H9 (cell line): ENCODE data around the gene BRMS1. TPM values are rescaled to one million over a fixed set of nuclear protein-coding genes. Genes with fewer than 3 reads are reported as not detected.
A peak's percentile ranks its signal among the peaks of the same experiment; 100 is the strongest.

ENCODE experiments used
- DNase-seq: peaks from one replicate; pipeline ENCODE4 v3.0.0-alpha.2; 2017
- H2AFZ ChIP-seq: one replicate; pipeline ENCODE4 v1.6.1; 2013; ENCODE audit warnings: mild to moderate bottlenecking, low read length, control low read depth, moderate library complexity
- H2AK5ac ChIP-seq: 2 replicates; pipeline ENCODE4 v1.6.1; 2013; ENCODE audit warnings: low read length, control low read depth, mixed read lengths; ENCODE audit not compliant: insufficient read length
- H2BK120ac ChIP-seq: one replicate; pipeline ENCODE4 v1.6.1; 2013; ENCODE audit warnings: low read depth, mild to moderate bottlenecking, low read length, control low read depth, inconsistent platforms; ENCODE audit not compliant: poor library complexity, severe bottlenecking
- H2BK12ac ChIP-seq: 2 replicates; pipeline ENCODE4 v1.6.1; 2013; ENCODE audit warnings: low read length, control low read depth, mixed read lengths, low read depth; ENCODE audit not compliant: insufficient read length
- H2BK15ac ChIP-seq: 2 replicates; pipeline ENCODE4 v1.6.1; 2013; ENCODE audit warnings: low read depth, low read length, control low read depth
- H2BK20ac ChIP-seq: one replicate; pipeline ENCODE4 v1.6.1; 2013; ENCODE audit warnings: low read depth, mild to moderate bottlenecking, low read length, control low read depth, inconsistent platforms; ENCODE audit not compliant: poor library complexity, severe bottlenecking
- H2BK5ac ChIP-seq: 2 replicates; pipeline ENCODE4 v1.6.1; 2013; ENCODE audit warnings: low read length, control low read depth, mixed read lengths; ENCODE audit not compliant: insufficient read length
- H3K14ac ChIP-seq: 2 replicates; pipeline ENCODE4 v1.6.1; 2013; ENCODE audit warnings: low read length, control low read depth; ENCODE audit not compliant: insufficient read depth
- H3K18ac ChIP-seq: 2 replicates; pipeline ENCODE4 v1.6.1; 2013; ENCODE audit warnings: low read depth, mild to moderate bottlenecking, mixed read lengths, low read length, control low read depth; ENCODE audit not compliant: insufficient read length
- H3K23ac ChIP-seq: 2 replicates; pipeline ENCODE4 v1.6.1; 2013; ENCODE audit warnings: low read length, control low read depth, mixed read lengths, low read depth; ENCODE audit not compliant: insufficient read length
- H3K23me2 ChIP-seq: 2 replicates; pipeline ENCODE4 v1.6.1; 2013; ENCODE audit warnings: low read depth, mild to moderate bottlenecking, mixed read lengths, low read length, control low read depth; ENCODE audit not compliant: insufficient read length, poor library complexity, severe bottlenecking
- H3K27ac ChIP-seq: 2 replicates; pipeline ENCODE4 v1.5.1; 2013; ENCODE audit warnings: low read length, control low read depth, mixed read lengths, low read depth; ENCODE audit not compliant: insufficient read length
- H3K27me3 ChIP-seq: 2 replicates; pipeline ENCODE4 v1.6.1; 2013; ENCODE audit warnings: low read length, control low read depth, inconsistent platforms; ENCODE audit not compliant: insufficient read depth
- H3K4ac ChIP-seq: 2 replicates; pipeline ENCODE4 v1.6.1; 2013; ENCODE audit warnings: low read depth, mild to moderate bottlenecking, control low read depth, inconsistent platforms, low read length, moderate library complexity
- H3K4me1 ChIP-seq: 2 replicates; pipeline ENCODE4 v1.6.1; 2013; ENCODE audit warnings: low read length, control low read depth, inconsistent platforms; ENCODE audit not compliant: insufficient read depth
- H3K4me2 ChIP-seq: 2 replicates; pipeline ENCODE4 v1.6.1; 2013; ENCODE audit warnings: low read length, control low read depth, mixed read lengths; ENCODE audit not compliant: insufficient read length, insufficient read depth
- H3K56ac ChIP-seq: 2 replicates; pipeline ENCODE4 v1.6.1; 2013; ENCODE audit warnings: low read depth, mild to moderate bottlenecking, mixed read lengths, low read length, control low read depth; ENCODE audit not compliant: insufficient read length
- H3K79me1 ChIP-seq: 2 replicates; pipeline ENCODE4 v1.6.1; 2013; ENCODE audit warnings: low read depth, mild to moderate bottlenecking, moderate library complexity, low read length, control low read depth, inconsistent platforms; ENCODE audit not compliant: insufficient read depth, poor library complexity, severe bottlenecking
- H3K79me2 ChIP-seq: 2 replicates; pipeline ENCODE4 v1.6.1; 2013; ENCODE audit warnings: low read length, control low read depth, inconsistent platforms; ENCODE audit not compliant: insufficient read depth
- H3K9ac ChIP-seq: 2 replicates; pipeline ENCODE4 v1.6.1; 2013; ENCODE audit warnings: low read length, control low read depth, mixed read lengths; ENCODE audit not compliant: insufficient read length; ENCODE audit errors: extremely low read depth
- H3K9me3 ChIP-seq: one replicate; pipeline ENCODE4 v1.6.1; 2013; ENCODE audit warnings: low read depth, low read length, inconsistent platforms; ENCODE audit not compliant: control insufficient read depth
- H3T11ph ChIP-seq: one replicate; pipeline ENCODE4 v1.6.1; 2013; ENCODE audit warnings: mild to moderate bottlenecking, low read length, control low read depth, inconsistent platforms
- H4K20me1 ChIP-seq: one replicate; pipeline ENCODE4 v1.6.1; 2013; ENCODE audit not compliant: control insufficient read depth, insufficient read length, insufficient read depth
- H4K5ac ChIP-seq: 2 replicates; pipeline ENCODE4 v1.6.1; 2013; ENCODE audit warnings: low read depth, mild to moderate bottlenecking, mixed read lengths, low read length, control low read depth; ENCODE audit not compliant: insufficient read length
- H4K8ac ChIP-seq: replicated peaks from 2 replicates; pipeline ENCODE4 v1.6.1; 2013; ENCODE audit warnings: low read length, control low read depth, mixed read lengths, low read depth; ENCODE audit not compliant: insufficient read length
- H4K91ac ChIP-seq: 2 replicates; pipeline ENCODE4 v1.6.1; 2013; ENCODE audit warnings: low read depth, mild to moderate bottlenecking, moderate library complexity, mixed read lengths, low read length, control low read depth; ENCODE audit not compliant: insufficient read length
- H3K27ac Mint-ChIP-seq, 3 experiments: 2 replicates in 2 of 3; 3 replicates in 1 of 3; pipeline ENCODE4 v1.8.0; 2020 to 2021; ENCODE audit warnings: mixed read lengths in 3 of 3, mild to moderate bottlenecking in 1 of 3, moderate library complexity in 1 of 3
- H3K27me3 Mint-ChIP-seq: 2 replicates; pipeline ENCODE4 v1.8.0; 2021; ENCODE audit warnings: low read depth, mild to moderate bottlenecking, moderate library complexity, mixed read lengths
- H3K36me3 Mint-ChIP-seq, 3 experiments: 2 replicates in 2 of 3; 3 replicates in 1 of 3; pipeline ENCODE4 v1.8.0; 2020 to 2021; ENCODE audit warnings: low read depth in 3 of 3, mixed read lengths in 3 of 3; ENCODE audit not compliant: insufficient read depth in 1 of 3
- H3K4me1 Mint-ChIP-seq, 2 experiments: 2 replicates each; pipeline ENCODE4 v1.8.0; 2020; ENCODE audit warnings: mixed read lengths in 2 of 2
- H3K4me3 Mint-ChIP-seq, 2 experiments: 2 replicates in 1 of 2; 3 replicates in 1 of 2; pipeline ENCODE4 v1.8.0; 2020 to 2021; ENCODE audit warnings: mild to moderate bottlenecking in 2 of 2, mixed read lengths in 2 of 2, moderate library complexity in 1 of 2
- H3K9me3 Mint-ChIP-seq, 2 experiments: 2 replicates in 1 of 2; 3 replicates in 1 of 2; pipeline ENCODE4 v1.8.0; 2020; ENCODE audit warnings: mild to moderate bottlenecking in 2 of 2, mixed read lengths in 2 of 2, moderate library complexity in 1 of 2
- CTCF ChIP-seq: fragments of 200-600 bp; sonication (generic); conservative IDR thresholded peaks from 3 replicates; pipeline ENCODE4 v1.8.0; 2021; ENCODE audit warnings: antibody characterized with exemption, mild to moderate bottlenecking
- WGBS: extraction: QIAGEN DNeasy Blood & Tissue Kit; methylation state at CpG from one replicate; pipeline ENCODE4 v1.1.7; 2013; ENCODE audit warnings: missing lambda C conversion rate, low lambda C conversion rate, mixed read lengths; ENCODE audit not compliant: insufficient read length; ENCODE audit errors: extremely low coverage; 5-methylcytosine and 5-hydroxymethylcytosine counted together
- total RNA-seq: library from RNA; stranded (reverse); gene quantifications from 2 replicates; pipeline ENCODE4 v1.2.1, GENCODE V29; 2021

Gene BRMS1
- total RNA-seq, 1 experiment from 2014 or later, result 50.1 TPM

- TF ChIP-seq CTCF, result no peak
- H3K79me1 ChIP-seq, result no peaks in the 10 kb centered on the region
- H4K5ac ChIP-seq, result no peak overlapping the region
- no peak overlapping the region for H3K23ac ChIP-seq
- no peak overlapping the region for H3K56ac ChIP-seq
- no peak overlapping the region for H2BK12ac ChIP-seq
- H2AFZ ChIP-seq, result no peak overlapping the region
- no peak overlapping the region for H4K91ac ChIP-seq
- no peak for DNase-seq
- no peak overlapping the region for H3T11ph ChIP-seq
- peaks cover 14 to 20% of the 10 kb centered on the region in 2 experiments for H3K9me3 Mint-ChIP-seq
- no peak overlapping the region for H3K9ac ChIP-seq
- no CpG with 5 or more reads among the region's 3 CpGs for WGBS
- no peak overlapping the region for H3K4ac ChIP-seq
- no peak overlapping the region for H4K8ac ChIP-seq
- no peaks in the 10 kb centered on the region for H3K27me3 ChIP-seq
- no peak overlapping the region for H3K18ac ChIP-seq
- H3K4me3 Mint-ChIP-seq, result peak overlapping the region in 1 of 2 experiments; percentile 39; a peak in 1 of 5 replicates
- no peak overlapping the region for H2BK15ac ChIP-seq
- no peak overlapping the region for H2AK5ac ChIP-seq
- no peaks in the 10 kb centered on the region for H4K20me1 ChIP-seq
- H3K36me3 Mint-ChIP-seq, result peaks cover 8 to 18% (median 16%) of the 10 kb centered on the region in 3 experiments
- no peaks in the 10 kb centered on the region for H3K9me3 ChIP-seq
- no peak overlapping the region for H2BK5ac ChIP-seq
- no peak overlapping the region for H3K4me2 ChIP-seq
- no peaks in the 10 kb centered on the region for H3K23me2 ChIP-seq
- peaks cover 29% of the 10 kb centered on the region for H3K27me3 Mint-ChIP-seq
- H3K14ac ChIP-seq, result no peak overlapping the region
- no peak overlapping the region for H2BK20ac ChIP-seq
- H2BK120ac ChIP-seq, result no peak overlapping the region
- peaks cover 22 to 30% of the 10 kb centered on the region in 2 experiments for H3K4me1 Mint-ChIP-seq
- H3K79me2 ChIP-seq, result no peaks in the 10 kb centered on the region
- peaks cover 2% of the 10 kb centered on the region; the same call in 1 of the 2 replicates for H3K4me1 ChIP-seq
- H3K27ac ChIP-seq, result no peak overlapping the region
- no peak overlapping the region for H3K27ac Mint-ChIP-seq
These were observed 26.3 kb downstream of the BRMS1 start for GRCh38 chr11:66318600-66318970.
